ENCODE results near the gene SCARB2.

- TF ChIP-seq MAX (IDR thresholded peaks at IDR 0.05) = no peak
- TF ChIP-seq RAD21 (IDR thresholded peaks at IDR 0.05; ENCODE audit: low read depth) = no peak
- no peak for TF ChIP-seq REST (IDR thresholded peaks at IDR 0.05; ENCODE audit: low read depth)
Measured at GRCh38 chr4:76256032-76256431, 42.4 kb upstream of the SCARB2 start.
